Panc1 (cell line): Measurements from ENCODE around the gene NOL4L. TPM values are rescaled to one million over a fixed set of nuclear protein-coding genes. Genes with fewer than 3 reads are reported as not detected.

ENCODE experiments used
- ATAC-seq: fragments of 200-7000 bp; cut with Tn5 transposase; 2 replicates; pipeline ENCODE4 v1.9.1; 2020; ENCODE audit warnings: mild to moderate bottlenecking, moderate library complexity
- BruUV-seq: library from RNA; stranded (reverse); fragments of 400-500 nt; replicated peaks from 2 replicates; lab custom pipeline; 2021; lab: Mats Ljungman, UMichigan
- CTCF ChIA-PET: fragments of 300-600 bp; sonication (Branson Sonifier 250); formaldehyde crosslinking; loops from one replicate; lab custom pipeline; 2022; ENCODE audit warnings: antibody characterized with exemption; lab: Charles Lee
- POLR2A ChIA-PET: fragments of 300-600 bp; sonication (Branson Sonifier 250); formaldehyde crosslinking; loops from one replicate; lab custom pipeline; 2022; ENCODE audit warnings: antibody characterized with exemption; lab: Charles Lee
- DNase-seq: peaks from one replicate; pipeline ENCODE4 v3.0.0-alpha.2; 2010; ENCODE audit warnings: low read depth, low spot score
- H3K27ac ChIP-seq: 2 replicates; pipeline ENCODE4 v1.5.1; 2011; ENCODE audit warnings: mild to moderate bottlenecking, low read length, inconsistent platforms
- H3K27me3 ChIP-seq: fragments of 200-500 bp; sonication (Bioruptor generic); 2 replicates; pipeline ENCODE4 v1.6.0; 2014; ENCODE audit warnings: low read length, inconsistent platforms; ENCODE audit not compliant: control insufficient read depth, insufficient read depth
- H3K36me3 ChIP-seq: fragments of 200-500 bp; sonication (Bioruptor generic); 2 replicates; pipeline ENCODE4 v1.5.1; 2014; ENCODE audit warnings: inconsistent platforms, mild to moderate bottlenecking, low read length, moderate library complexity; ENCODE audit not compliant: control insufficient read depth, insufficient read depth
- H3K4me1 ChIP-seq: 2 replicates; pipeline ENCODE4 v1.5.1; 2011; ENCODE audit warnings: inconsistent platforms, mild to moderate bottlenecking, low read length, moderate library complexity; ENCODE audit not compliant: control insufficient read depth, insufficient read depth
- H3K4me3 ChIP-seq, 2 experiments: 2 replicates each; pipeline ENCODE4 v1.5.1; 2011 to 2012; ENCODE audit warnings: low read depth in 2 of 2, low read length in 2 of 2, mild to moderate bottlenecking in 2 of 2, inconsistent platforms in 1 of 2, moderate library complexity in 1 of 2
- H3K9me3 ChIP-seq: fragments of 200-500 bp; sonication (Bioruptor generic); 2 replicates; pipeline ENCODE4 v1.5.1; 2014; ENCODE audit warnings: low read depth, mild to moderate bottlenecking, inconsistent platforms, low read length, moderate library complexity; ENCODE audit not compliant: control insufficient read depth, insufficient read depth
- POLR2AphosphoS5 ChIP-seq: IDR thresholded peaks from 2 replicates; pipeline ENCODE4 v1.6.1; 2012; ENCODE audit warnings: mild to moderate bottlenecking, low read depth, low read length, moderate library complexity
- SIN3A ChIP-seq: IDR thresholded peaks from 2 replicates; pipeline ENCODE4 v1.6.1; 2012; ENCODE audit warnings: low read depth, mild to moderate bottlenecking, low read length, moderate library complexity, borderline replicate concordance; ENCODE audit not compliant: insufficient read depth
- TCF7L2 ChIP-seq: IDR thresholded peaks from 2 replicates; pipeline ENCODE4 v1.6.1; 2011; ENCODE audit warnings: mild to moderate bottlenecking, low read depth, low read length, inconsistent platforms
- in situ Hi-C: cut with HindIII; loops from 2 replicates; pipeline ENCODE4 v1.10.0; 2016; ENCODE audit warnings: low sequenced_read_pairs, low pct_unique_long_range_greater_than_20kb
- intact Hi-C: fragments of 100-400 bp; cut with micrococcal nuclease; formaldehyde crosslinking; loops from one replicate; pipeline ENCODE4 v1.10.0; 2022; ENCODE audit not compliant: unreplicated experiment
- total RNA-seq: library from RNA; stranded (reverse); gene quantifications from one replicate; pipeline ENCODE4 v1.2.1, GENCODE V29; 2021; ENCODE audit not compliant: unreplicated experiment
- TF ChIP-seq, protein P1 (sequence below), 2 experiments: IDR thresholded peaks; 2 replicates each; pipeline ENCODE4 v1.6.1; 2011 to 2012; ENCODE audit warnings: low read depth in 2 of 2, control low read depth in 1 of 2, low read length in 1 of 2, mild to moderate bottlenecking in 1 of 2, moderate library complexity in 1 of 2; ENCODE audit not compliant: insufficient read depth in 1 of 2
- TF ChIP-seq, protein P2 (sequence below): fragments of 450-650 bp; IDR thresholded peaks from 2 replicates; pipeline ENCODE4 v1.5.1; 2017; ENCODE audit warnings: mild to moderate bottlenecking

The NOL4L gene
- total RNA-seq, 1 experiment from 2014 or later: 21.6 TPM

DNA sequence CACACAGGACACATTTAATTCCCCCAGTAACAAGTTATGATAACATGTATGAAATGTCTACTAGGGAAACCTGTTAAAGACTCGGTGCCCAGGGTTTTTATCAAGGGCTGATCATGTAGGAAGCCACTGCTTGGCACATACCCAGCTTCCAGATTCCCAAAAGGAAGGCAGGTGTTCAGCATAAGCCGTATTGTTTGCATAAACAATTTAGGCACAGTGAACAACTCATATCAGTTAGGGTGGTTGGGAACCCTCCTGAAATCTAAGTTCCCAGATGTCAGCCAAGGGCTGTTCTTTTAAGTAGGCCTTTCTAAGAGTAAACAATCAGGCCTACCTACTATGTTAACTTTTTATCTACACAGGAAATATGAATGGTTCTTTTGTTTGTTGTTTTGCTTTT lies 152.9 kb downstream of the NOL4L start:
- TF ChIP-seq, protein P1, sequence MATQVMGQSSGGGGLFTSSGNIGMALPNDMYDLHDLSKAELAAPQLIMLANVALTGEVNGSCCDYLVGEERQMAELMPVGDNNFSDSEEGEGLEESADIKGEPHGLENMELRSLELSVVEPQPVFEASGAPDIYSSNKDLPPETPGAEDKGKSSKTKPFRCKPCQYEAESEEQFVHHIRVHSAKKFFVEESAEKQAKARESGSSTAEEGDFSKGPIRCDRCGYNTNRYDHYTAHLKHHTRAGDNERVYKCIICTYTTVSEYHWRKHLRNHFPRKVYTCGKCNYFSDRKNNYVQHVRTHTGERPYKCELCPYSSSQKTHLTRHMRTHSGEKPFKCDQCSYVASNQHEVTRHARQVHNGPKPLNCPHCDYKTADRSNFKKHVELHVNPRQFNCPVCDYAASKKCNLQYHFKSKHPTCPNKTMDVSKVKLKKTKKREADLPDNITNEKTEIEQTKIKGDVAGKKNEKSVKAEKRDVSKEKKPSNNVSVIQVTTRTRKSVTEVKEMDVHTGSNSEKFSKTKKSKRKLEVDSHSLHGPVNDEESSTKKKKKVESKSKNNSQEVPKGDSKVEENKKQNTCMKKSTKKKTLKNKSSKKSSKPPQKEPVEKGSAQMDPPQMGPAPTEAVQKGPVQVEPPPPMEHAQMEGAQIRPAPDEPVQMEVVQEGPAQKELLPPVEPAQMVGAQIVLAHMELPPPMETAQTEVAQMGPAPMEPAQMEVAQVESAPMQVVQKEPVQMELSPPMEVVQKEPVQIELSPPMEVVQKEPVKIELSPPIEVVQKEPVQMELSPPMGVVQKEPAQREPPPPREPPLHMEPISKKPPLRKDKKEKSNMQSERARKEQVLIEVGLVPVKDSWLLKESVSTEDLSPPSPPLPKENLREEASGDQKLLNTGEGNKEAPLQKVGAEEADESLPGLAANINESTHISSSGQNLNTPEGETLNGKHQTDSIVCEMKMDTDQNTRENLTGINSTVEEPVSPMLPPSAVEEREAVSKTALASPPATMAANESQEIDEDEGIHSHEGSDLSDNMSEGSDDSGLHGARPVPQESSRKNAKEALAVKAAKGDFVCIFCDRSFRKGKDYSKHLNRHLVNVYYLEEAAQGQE (IDR thresholded peaks at IDR 0.05; ENCODE audit: insufficient read depth in 1 of 2, low read depth in 2 of 2, low read length in 1 of 2): no peak
- TF ChIP-seq, protein P2, sequence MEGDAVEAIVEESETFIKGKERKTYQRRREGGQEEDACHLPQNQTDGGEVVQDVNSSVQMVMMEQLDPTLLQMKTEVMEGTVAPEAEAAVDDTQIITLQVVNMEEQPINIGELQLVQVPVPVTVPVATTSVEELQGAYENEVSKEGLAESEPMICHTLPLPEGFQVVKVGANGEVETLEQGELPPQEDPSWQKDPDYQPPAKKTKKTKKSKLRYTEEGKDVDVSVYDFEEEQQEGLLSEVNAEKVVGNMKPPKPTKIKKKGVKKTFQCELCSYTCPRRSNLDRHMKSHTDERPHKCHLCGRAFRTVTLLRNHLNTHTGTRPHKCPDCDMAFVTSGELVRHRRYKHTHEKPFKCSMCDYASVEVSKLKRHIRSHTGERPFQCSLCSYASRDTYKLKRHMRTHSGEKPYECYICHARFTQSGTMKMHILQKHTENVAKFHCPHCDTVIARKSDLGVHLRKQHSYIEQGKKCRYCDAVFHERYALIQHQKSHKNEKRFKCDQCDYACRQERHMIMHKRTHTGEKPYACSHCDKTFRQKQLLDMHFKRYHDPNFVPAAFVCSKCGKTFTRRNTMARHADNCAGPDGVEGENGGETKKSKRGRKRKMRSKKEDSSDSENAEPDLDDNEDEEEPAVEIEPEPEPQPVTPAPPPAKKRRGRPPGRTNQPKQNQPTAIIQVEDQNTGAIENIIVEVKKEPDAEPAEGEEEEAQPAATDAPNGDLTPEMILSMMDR: no peak
- no peak for TF ChIP-seq SIN3A
- no peak; the same call in 1 of the 2 replicates for TF ChIP-seq POLR2AphosphoS5
- in situ Hi-C loops: no loop called here
- Histone ChIP-seq H3K27me3 (no peaks in the 10 kb centered on the region), H3K4me1 (no peaks in the 10 kb centered on the region), H3K4me3 (no peak overlapping the region), H3K9me3 (no peaks in the 10 kb centered on the region), H3K27ac (no peak overlapping the region), H3K36me3 (peaks cover 86% of the 10 kb centered on the region)
- CTCF ChIA-PET: no interaction called here
- no peak for ATAC-seq
- DNase-seq: no peak
- POLR2A ChIA-PET: no interaction called here
- intact Hi-C loops: no loop called here
- BruUV-seq: no TSS peak

GRCh38 chr20:32431457-32431856 lies 153.7 kb downstream of the NOL4L start:
- ATAC-seq (no peak), DNase-seq (no peak)
- Histone ChIP-seq H3K4me3 (no peak overlapping the region), H3K9me3 (no peaks in the 10 kb centered on the region), H3K27ac (no peak overlapping the region), H3K36me3 (peaks cover 78% of the 10 kb centered on the region), H3K27me3 (no peaks in the 10 kb centered on the region), H3K4me1 (no peaks in the 10 kb centered on the region)
- ChIA-PET CTCF (no interaction called here), POLR2A (no interaction called here)
- no TSS peak for BruUV-seq
- intact Hi-C loops (no loop called here), in situ Hi-C loops (no loop called here)
- TF ChIP-seq, protein P2: no peak
- TF ChIP-seq, protein P1 (IDR thresholded peaks at IDR 0.05; ENCODE audit: insufficient read depth in 1 of 2, low read depth in 2 of 2, low read length in 1 of 2): no peak
- TF ChIP-seq POLR2AphosphoS5 (no peak), TCF7L2 (no peak), SIN3A (no peak)
